GM19328 (cell line): ENCODE results near the gene BCKDK.

ENCODE experiments used
- ATAC-seq: cut with Tn5 transposase; IDR thresholded peaks from one replicate; pipeline ENCODE4 v1.9.1; 2021; ENCODE audit warnings: mild to moderate bottlenecking, moderate library complexity; ENCODE audit not compliant: unreplicated experiment

BCKDK gene

GRCh38 chr16:31108035-31108793, at the start of gene BCKDK:
Gene BCKDK, plus strand, starts transcription at chr16:31108386. Its CDS starts 838 bp downstream, at chr16:31109224.
- peak; percentile 84 for ATAC-seq

GRCh38 chr16:31061126-31061812, 46.9 kb upstream of the BCKDK start:
- ATAC-seq: no peak

DNA sequence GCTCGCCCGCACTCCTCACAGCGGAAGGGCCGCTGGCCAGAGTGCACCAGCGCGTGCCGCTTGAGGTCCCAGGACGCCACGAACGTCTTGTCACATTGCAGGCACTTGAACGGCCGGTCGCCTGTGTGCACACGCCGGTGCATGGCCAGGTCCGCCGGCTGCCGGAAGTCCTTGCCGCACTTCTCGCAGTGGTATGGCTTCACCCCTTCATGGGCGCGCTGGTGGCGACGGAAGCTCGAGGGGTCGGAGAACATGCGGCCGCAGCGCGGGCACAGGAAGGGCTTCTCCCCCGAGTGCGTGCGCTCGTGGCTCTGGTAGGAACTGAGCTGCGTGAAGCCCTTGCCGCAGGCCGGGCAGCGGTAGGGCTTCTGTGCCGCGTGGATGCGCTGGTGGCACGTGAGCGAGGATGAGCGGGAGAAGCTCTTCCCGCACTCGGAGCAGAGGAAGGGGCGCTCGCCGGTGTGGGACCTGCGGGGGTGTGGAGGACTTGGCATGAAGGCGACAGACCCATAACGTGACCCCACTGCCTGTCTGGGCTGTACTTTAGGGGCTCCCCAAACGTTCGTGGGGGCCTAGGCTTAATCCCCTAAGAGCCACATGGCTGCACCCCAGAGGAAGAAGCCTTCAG, 46.3 kb upstream of the BCKDK start:
- ATAC-seq: no peak

DNA sequence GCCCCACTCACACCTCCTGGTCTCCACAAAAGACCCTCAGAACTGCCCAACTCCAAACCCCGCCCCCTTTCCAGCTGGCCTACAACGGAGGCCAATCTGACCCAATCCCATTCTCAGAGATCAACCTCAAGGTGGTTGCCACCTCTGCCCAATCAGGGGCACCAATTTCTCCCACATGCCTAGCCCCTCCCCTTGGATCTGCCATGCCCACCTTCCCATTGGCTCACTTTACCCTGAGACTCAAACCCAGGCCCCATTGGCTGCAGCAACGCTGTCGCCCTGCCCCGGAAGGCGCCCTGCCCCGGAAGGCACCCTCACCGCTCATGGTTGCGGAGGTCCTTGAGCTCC, 44.7 kb upstream of the BCKDK start:
- ATAC-seq: no peak

- no peak for ATAC-seq
These were observed 44.2 kb upstream of the BCKDK start for GRCh38 chr16:31063843-31064611.

- no peak for ATAC-seq
These were observed 43.2 kb upstream of the BCKDK start for GRCh38 chr16:31064882-31065461.

DNA sequence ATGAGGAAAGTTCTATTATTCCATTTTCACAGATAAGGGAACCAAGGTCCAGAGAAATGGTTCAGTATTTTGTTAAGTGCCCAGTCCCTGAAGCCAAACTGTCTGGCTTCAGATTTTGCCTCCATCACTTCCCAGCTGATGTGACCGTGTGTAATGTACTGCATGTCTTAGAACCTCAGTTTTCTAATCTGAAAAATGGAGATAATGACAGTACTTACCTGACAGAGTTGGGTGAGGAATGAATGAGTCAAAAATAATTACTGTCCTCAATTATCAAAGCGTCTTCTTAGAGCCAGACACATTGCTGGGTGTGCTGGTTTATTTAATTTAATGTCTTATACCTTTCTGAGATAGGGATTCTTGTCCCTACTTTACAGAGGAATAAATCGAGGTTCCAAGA, 40.8 kb upstream of the BCKDK start:
- ATAC-seq: no peak

DNA sequence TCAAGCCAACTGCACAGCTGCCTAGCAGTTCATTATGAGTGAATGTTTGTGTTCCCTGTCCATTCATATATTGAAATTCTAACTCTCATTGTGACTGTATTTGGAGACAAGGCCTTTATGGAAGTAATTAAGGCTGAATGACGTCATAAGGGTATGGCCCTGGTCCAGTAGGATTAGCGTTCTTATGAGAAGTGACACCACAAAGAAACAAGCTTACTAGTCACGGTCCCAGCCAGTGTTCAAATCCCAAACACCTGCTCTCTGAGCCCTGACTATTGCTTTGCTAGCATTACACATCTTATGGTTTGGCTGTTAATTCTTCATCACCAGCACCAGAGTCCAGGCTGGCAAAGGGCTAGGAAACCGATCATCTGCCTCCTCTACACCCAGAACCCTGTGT, 36.3 kb upstream of the BCKDK start:
- ATAC-seq: no peak

GRCh38 chr16:31072540-31073141, 35.5 kb upstream of the BCKDK start:
- no peak for ATAC-seq

- ATAC-seq: peak; percentile 53
These were observed 34.8 kb upstream of the BCKDK start for GRCh38 chr16:31073142-31073969.

DNA sequence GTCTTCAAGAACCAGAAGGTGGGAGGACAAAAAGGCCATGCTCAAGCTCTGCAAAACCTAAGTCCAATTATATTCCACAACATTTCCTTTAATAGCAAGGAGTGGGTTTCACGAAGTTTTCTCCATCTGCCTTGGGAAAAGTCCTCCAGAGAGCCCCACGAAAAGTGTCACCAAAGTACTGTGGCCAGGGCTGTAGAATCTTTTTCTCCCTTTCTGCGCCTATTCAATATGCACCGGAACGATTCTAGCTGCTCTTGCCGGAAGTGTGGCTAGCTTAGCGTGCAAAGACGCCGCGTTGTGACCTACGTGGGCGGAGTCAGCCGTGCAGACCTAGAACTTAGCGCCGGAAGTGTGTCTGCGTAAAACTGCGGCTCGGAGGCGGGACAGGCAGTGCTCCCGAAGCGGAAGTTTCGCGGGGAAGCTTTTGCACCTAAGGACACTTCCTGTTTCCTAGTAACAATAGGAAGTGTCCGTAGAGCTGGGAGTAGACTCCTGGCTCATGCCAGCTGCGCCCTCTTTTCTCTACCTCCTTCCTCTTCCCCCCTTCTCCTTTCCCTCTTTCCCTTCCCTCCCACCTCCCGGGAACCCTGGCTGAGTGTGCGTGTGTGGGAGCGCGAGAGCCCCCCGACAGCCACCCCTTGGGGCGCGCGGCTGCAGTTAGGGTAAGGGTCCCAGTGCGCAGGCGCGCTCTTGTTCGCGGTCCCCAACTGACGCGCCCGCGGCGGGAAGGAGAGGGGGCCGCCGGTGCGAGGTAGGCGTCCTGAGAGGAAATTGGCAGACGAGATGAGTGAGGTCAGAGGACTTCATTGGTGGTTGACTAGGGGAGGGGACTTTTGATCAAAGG, 34.0 kb upstream of the BCKDK start, which contains the start of the genes ZNF646 and ZNF668:
TSS of gene ZNF646 (plus strand) at position 453 of the 844 bp plus-strand sequence. CDS start 1,903 bp downstream, outside the sequence.
TSS of gene ZNF668 (minus strand) at position 271 of the 844 bp plus-strand sequence. CDS start 9,781 bp downstream, outside the sequence.
- ATAC-seq: peak; percentile 48

DNA sequence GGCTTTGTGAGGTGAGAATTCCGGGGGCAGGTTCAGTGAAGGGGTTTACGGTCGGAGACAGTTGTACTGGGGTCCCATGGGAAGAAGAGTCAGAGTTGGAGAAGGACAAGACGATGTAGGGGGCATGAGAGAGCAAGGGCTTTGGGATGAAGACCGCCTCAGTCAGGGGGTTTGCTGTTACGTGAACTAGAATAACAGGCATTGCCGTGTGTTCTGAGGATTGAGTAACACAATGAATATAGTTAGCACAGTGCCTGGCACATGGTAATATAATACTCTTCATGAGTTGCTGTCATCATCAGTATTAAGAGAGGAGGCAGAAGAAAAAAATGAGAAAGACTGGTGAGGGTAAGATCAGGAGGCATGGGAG, 33.4 kb upstream of the BCKDK start:
- ATAC-seq: no peak

- no peak for ATAC-seq
These were observed 31.9 kb upstream of the BCKDK start for GRCh38 chr16:31076319-31076718.

DNA sequence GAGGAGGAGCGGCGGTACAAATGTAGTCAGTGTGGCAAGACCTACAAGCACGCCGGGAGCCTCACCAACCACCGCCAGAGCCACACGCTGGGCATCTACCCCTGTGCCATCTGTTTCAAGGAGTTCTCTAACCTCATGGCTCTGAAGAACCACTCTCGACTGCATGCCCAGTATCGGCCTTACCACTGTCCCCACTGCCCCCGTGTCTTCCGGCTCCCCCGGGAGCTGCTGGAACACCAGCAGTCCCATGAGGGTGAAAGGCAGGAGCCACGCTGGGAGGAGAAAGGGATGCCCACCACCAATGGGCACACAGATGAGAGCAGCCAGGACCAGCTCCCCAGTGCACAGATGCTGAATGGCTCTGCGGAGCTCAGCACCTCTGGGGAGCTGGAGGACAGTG, 31.2 kb upstream of the BCKDK start:
- ATAC-seq: no peak

GRCh38 chr16:31077592-31078396, 30.4 kb upstream of the BCKDK start:
- no peak for ATAC-seq

DNA sequence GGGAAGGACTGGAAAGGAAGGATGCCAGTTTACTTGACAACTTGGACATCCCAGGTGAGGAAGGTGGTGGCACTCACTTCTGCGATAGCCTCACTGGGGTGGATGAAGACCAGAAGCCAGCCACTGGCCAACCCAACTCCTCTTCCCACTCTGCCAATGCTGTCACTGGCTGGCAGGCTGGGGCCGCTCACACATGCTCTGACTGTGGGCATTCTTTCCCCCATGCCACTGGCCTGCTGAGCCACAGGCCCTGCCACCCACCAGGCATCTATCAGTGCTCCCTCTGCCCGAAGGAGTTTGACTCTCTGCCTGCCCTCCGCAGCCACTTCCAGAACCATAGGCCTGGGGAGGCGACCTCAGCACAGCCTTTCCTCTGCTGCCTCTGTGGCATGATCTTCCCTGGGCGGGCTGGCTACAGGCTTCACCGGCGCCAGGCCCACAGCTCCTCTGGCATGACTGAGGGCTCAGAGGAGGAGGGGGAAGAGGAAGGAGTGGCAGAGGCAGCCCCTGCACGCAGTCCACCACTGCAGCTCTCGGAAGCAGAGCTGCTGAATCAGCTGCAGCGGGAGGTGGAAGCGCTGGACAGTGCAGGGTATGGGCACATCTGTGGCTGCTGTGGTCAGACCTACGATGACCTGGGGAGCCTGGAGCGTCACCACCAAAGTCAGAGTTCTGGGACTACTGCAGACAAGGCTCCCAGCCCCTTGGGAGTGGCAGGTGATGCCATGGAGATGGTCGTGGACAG, 29.4 kb upstream of the BCKDK start:
- ATAC-seq: no peak

- ATAC-seq: no peak
These were observed 28.7 kb upstream of the BCKDK start for GRCh38 chr16:31079342-31079944.
